ENCODE results near the gene CANX. TPM values are rescaled to one million over a fixed set of nuclear protein-coding genes. Genes with fewer than 3 reads are reported as not detected.

Gene CANX
- total and polyA plus RNA-seq, 2 of the 13 experiments (the other 11 are each of a cell fraction or from before 2014, with no cell fraction given): 477 to 680 TPM

DNA sequence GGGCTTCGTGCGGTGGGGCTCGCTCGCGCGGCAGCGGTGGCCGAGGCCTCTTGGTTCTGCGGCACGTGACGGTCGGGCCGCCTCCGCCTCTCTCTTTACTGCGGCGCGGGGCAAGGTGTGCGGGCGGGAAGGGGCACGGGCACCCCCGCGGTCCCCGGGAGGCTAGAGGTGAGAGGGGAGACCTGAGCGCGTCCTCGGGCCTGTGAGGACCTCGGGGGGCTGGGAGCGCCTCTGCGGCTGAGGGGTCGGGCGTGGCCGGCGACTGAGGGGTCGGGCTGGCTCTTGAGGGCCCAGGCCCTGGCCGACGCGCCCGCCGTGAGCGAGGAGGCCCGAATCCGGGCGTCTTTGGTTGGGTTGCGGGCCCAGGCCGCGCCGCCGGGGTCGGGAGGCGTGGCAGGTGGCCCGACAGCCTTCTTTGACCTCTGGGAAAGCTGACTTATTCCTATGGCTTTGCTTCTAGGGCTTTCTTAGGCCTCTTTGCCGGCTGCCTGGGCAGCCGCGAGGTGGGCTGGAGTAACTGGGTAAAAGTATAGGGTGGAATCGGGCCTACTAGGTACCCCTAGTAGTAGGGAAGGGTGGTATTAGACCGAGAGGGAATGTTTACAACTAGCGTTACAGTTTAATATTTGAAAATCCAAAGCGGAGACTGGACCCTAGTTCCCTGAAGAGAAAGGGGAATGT, at the start of gene CANX (continued):
- TF ChIP-seq, protein P1, sequence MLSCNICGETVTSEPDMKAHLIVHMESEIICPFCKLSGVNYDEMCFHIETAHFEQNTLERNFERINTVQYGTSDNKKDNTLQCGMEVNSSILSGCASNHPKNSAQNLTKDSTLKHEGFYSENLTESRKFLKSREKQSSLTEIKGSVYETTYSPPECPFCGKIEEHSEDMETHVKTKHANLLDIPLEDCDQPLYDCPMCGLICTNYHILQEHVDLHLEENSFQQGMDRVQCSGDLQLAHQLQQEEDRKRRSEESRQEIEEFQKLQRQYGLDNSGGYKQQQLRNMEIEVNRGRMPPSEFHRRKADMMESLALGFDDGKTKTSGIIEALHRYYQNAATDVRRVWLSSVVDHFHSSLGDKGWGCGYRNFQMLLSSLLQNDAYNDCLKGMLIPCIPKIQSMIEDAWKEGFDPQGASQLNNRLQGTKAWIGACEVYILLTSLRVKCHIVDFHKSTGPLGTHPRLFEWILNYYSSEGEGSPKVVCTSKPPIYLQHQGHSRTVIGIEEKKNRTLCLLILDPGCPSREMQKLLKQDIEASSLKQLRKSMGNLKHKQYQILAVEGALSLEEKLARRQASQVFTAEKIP (CRISPR knock-in tag; IDR thresholded peaks at IDR 0.05; ENCODE audit: borderline replicate concordance): no peak
- TF ChIP-seq ZFX (CRISPR knock-in tag; IDR thresholded peaks at IDR 0.05; ENCODE audit: low read depth) (peak; percentile 96), CCDC6 (CRISPR knock-in tag; IDR thresholded peaks at IDR 0.05) (peak; percentile 93), RFXANK (CRISPR knock-in tag; IDR thresholded peaks at IDR 0.05) (no peak), TRIM24 (CRISPR knock-in tag; IDR thresholded peaks at IDR 0.05) (no peak), ZNF549 (CRISPR knock-in tag; IDR thresholded peaks at IDR 0.05) (no peak), ZSCAN30 (CRISPR knock-in tag; IDR thresholded peaks at IDR 0.05) (no peak), TAF1 (CRISPR knock-in tag; IDR thresholded peaks at IDR 0.05) (peak; percentile 94), NR2F1 (CRISPR knock-in tag; IDR thresholded peaks at IDR 0.05) (peak in 1 of 2 experiments; percentile 19; a peak in 1 of 4 replicates)
- TF ChIP-seq, protein P2, sequence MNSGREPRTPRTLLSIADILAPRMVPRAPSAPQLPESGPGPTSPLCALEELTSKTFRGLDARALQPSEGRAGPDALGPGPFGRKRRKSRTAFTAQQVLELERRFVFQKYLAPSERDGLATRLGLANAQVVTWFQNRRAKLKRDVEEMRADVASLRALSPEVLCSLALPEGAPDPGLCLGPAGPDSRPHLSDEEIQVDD (CRISPR knock-in tag; IDR thresholded peaks at IDR 0.05; ENCODE audit: borderline replicate concordance): 0 out of 2 replicates have a peak, but pooled peaks have one; percentile 2
- TF ChIP-seq, protein P3, sequence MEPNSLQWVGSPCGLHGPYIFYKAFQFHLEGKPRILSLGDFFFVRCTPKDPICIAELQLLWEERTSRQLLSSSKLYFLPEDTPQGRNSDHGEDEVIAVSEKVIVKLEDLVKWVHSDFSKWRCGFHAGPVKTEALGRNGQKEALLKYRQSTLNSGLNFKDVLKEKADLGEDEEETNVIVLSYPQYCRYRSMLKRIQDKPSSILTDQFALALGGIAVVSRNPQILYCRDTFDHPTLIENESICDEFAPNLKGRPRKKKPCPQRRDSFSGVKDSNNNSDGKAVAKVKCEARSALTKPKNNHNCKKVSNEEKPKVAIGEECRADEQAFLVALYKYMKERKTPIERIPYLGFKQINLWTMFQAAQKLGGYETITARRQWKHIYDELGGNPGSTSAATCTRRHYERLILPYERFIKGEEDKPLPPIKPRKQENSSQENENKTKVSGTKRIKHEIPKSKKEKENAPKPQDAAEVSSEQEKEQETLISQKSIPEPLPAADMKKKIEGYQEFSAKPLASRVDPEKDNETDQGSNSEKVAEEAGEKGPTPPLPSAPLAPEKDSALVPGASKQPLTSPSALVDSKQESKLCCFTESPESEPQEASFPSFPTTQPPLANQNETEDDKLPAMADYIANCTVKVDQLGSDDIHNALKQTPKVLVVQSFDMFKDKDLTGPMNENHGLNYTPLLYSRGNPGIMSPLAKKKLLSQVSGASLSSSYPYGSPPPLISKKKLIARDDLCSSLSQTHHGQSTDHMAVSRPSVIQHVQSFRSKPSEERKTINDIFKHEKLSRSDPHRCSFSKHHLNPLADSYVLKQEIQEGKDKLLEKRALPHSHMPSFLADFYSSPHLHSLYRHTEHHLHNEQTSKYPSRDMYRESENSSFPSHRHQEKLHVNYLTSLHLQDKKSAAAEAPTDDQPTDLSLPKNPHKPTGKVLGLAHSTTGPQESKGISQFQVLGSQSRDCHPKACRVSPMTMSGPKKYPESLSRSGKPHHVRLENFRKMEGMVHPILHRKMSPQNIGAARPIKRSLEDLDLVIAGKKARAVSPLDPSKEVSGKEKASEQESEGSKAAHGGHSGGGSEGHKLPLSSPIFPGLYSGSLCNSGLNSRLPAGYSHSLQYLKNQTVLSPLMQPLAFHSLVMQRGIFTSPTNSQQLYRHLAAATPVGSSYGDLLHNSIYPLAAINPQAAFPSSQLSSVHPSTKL (CRISPR knock-in tag; IDR thresholded peaks at IDR 0.05): no peak
- TF ChIP-seq, protein P4, sequence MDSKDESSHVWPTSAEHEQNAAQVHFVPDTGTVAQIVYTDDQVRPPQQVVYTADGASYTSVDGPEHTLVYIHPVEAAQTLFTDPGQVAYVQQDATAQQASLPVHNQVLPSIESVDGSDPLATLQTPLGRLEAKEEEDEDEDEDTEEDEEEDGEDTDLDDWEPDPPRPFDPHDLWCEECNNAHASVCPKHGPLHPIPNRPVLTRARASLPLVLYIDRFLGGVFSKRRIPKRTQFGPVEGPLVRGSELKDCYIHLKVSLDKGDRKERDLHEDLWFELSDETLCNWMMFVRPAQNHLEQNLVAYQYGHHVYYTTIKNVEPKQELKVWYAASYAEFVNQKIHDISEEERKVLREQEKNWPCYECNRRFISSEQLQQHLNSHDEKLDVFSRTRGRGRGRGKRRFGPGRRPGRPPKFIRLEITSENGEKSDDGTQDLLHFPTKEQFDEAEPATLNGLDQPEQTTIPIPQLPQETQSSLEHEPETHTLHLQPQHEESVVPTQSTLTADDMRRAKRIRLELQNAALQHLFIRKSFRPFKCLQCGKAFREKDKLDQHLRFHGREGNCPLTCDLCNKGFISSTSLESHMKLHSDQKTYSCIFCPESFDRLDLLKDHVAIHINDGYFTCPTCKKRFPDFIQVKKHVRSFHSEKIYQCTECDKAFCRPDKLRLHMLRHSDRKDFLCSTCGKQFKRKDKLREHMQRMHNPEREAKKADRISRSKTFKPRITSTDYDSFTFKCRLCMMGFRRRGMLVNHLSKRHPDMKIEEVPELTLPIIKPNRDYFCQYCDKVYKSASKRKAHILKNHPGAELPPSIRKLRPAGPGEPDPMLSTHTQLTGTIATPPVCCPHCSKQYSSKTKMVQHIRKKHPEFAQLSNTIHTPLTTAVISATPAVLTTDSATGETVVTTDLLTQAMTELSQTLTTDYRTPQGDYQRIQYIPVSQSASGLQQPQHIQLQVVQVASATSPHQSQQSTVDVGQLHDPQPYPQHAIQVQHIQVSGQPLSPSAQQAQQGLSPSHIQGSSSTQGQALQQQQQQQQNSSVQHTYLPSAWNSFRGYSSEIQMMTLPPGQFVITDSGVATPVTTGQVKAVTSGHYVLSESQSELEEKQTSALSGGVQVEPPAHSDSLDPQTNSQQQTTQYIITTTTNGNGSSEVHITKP (CRISPR knock-in tag; IDR thresholded peaks at IDR 0.05; ENCODE audit: low read depth): no peak
- TF ChIP-seq, protein P5, sequence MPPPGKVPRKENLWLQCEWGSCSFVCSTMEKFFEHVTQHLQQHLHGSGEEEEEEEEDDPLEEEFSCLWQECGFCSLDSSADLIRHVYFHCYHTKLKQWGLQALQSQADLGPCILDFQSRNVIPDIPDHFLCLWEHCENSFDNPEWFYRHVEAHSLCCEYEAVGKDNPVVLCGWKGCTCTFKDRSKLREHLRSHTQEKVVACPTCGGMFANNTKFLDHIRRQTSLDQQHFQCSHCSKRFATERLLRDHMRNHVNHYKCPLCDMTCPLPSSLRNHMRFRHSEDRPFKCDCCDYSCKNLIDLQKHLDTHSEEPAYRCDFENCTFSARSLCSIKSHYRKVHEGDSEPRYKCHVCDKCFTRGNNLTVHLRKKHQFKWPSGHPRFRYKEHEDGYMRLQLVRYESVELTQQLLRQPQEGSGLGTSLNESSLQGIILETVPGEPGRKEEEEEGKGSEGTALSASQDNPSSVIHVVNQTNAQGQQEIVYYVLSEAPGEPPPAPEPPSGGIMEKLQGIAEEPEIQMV (CRISPR knock-in tag; IDR thresholded peaks at IDR 0.05; ENCODE audit: low read depth): no peak; the same call in 1 of the 2 replicates
- TF ChIP-seq, protein P6, sequence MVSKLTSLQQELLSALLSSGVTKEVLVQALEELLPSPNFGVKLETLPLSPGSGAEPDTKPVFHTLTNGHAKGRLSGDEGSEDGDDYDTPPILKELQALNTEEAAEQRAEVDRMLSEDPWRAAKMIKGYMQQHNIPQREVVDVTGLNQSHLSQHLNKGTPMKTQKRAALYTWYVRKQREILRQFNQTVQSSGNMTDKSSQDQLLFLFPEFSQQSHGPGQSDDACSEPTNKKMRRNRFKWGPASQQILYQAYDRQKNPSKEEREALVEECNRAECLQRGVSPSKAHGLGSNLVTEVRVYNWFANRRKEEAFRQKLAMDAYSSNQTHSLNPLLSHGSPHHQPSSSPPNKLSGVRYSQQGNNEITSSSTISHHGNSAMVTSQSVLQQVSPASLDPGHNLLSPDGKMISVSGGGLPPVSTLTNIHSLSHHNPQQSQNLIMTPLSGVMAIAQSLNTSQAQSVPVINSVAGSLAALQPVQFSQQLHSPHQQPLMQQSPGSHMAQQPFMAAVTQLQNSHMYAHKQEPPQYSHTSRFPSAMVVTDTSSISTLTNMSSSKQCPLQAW (CRISPR knock-in tag; IDR thresholded peaks at IDR 0.05): no peak

All from HepG2 (cell line).